Epithelial cell of esophagus (primary cell): ENCODE measurements around the gene SLC4A5.
"Not testable (repeated sequence)": the region's sequence is repeated elsewhere in the genome, so short reads cannot be mapped to it uniquely, and the experiment has no call there.

Experiments
- DNase-seq: peaks from one replicate; pipeline ENCODE4 v3.0.0; 2010; ENCODE audit warnings: low read depth
- H3K4me3 ChIP-seq: 2 replicates; pipeline ENCODE4 v1.5.1; 2011; ENCODE audit warnings: mild to moderate bottlenecking, low read length, control low read depth
- TF ChIP-seq, protein P1 (sequence below): IDR thresholded peaks from 2 replicates; pipeline ENCODE4 v1.5.1; 2011; ENCODE audit warnings: low read depth, mild to moderate bottlenecking, low read length, control low read depth, inconsistent platforms; ENCODE audit not compliant: insufficient read depth; ENCODE audit errors: missing control alignments

The SLC4A5 gene

DNA sequence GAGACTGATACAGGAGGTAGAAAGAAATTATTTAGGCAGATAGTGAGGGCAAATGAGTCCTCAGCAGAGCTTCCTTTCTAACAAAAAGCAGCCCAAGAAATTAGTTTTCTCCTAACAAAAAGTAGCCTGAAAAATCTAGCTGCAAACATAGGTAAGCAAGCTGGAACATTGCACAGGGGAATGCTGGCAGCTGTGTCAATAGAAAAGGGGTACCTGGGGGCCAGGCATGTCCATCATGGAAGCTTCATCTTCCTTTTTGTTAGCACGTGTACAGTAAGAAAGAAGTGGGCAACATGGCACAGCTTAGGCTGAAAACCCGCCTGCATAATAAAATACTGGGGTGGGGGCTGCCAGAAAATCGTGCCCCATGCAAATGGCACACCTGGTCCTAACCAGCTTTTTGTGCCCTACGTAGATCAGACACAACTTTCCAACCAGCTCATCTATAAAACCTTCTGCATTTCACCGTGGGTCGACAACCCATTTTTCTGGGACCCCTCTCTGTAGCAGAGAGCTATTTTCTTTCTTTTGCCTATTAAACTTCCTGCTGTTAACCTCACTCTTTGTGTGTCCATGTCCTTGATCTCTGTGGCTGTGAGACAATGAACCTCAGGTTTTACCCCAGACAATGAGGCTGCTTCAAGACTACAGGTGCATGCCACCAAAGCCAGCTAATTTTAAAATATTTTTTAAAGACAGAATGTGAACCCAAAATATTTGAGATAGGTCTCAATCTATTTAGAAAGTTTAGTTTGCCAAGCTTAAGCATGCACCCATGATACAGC is 151.4 kb downstream of the SLC4A5 start:
- TF ChIP-seq, protein P1, sequence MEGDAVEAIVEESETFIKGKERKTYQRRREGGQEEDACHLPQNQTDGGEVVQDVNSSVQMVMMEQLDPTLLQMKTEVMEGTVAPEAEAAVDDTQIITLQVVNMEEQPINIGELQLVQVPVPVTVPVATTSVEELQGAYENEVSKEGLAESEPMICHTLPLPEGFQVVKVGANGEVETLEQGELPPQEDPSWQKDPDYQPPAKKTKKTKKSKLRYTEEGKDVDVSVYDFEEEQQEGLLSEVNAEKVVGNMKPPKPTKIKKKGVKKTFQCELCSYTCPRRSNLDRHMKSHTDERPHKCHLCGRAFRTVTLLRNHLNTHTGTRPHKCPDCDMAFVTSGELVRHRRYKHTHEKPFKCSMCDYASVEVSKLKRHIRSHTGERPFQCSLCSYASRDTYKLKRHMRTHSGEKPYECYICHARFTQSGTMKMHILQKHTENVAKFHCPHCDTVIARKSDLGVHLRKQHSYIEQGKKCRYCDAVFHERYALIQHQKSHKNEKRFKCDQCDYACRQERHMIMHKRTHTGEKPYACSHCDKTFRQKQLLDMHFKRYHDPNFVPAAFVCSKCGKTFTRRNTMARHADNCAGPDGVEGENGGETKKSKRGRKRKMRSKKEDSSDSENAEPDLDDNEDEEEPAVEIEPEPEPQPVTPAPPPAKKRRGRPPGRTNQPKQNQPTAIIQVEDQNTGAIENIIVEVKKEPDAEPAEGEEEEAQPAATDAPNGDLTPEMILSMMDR: no peak

DNA sequence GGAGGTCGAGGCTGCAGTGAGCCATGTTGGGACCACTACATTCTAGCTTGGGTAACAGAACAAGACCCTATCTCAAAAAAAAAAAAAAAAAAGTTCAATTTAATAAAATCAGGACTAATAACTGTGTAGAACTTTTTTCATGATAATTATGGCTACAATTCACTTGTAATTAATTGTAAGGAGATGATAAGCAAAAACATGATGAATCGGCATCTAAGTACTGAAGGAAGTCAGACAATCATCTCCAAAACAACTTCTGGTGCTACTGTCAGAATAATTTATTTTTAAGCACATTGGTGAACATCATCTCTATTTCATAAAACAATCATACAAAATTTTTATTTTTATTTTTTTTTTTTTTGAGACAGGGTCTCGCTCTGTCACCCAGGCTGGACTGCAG is 154.5 kb downstream of the SLC4A5 start:
- TF ChIP-seq, protein P1: no peak
- no peak overlapping the region for H3K4me3 ChIP-seq
- DNase-seq: no peak

More for the DNA sequence above, 151.4 kb downstream of the SLC4A5 start:
- H3K4me3 ChIP-seq: no peak overlapping the region
- DNase-seq: no peak

DNA sequence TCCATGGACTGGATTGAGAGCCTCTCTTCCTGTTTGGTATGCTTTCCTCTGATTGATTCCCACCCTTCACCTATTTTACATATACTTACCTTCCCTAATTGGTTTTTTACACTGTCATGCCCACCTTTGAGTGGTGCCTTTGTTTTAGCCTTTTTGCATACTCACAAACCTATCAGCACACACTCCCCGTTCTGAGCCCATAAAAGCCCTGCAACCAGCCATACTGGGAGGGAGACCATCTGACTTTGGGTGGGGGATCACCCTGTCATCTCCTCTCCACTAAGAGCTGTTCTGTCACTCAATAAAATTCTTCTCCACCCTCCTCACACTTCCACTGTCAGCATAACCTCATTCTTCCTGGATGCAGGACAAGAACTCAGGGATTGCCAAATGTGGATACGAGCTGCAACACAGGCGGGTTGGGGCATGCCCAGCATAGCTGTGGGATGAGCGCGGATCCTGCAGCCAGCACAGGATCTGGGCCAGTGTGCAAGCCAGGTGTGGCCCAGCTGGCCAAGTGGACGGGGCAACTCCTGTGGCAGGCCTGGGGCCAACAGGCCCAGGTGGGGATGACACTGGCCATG is 155.1 kb downstream of the SLC4A5 start:
- H3K4me3 ChIP-seq: no peak overlapping the region
- TF ChIP-seq, protein P1: no peak
- DNase-seq: peak; percentile 99

DNA sequence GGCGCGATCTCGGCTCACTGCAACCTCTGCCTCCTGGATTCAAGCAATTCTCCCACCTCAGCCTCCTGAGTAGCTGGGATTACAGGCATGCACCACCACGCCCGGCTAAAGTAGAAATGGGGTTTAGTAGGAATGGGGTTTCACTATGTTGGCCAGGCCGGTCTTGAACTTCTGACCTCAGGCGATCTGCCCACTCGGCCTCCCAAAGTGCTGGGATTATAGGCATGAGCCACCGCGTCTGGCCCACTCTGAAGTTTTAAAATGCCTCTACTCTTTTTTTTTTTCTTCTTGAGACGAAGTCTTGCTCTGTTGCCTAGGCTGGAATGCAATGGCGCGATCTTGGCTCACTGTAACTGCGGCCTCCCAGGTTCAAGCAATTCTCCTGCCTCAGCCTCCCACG is 156.5 kb downstream of the SLC4A5 start:
- H3K4me3 ChIP-seq, DNase-seq: not testable (repeated sequence)

DNA sequence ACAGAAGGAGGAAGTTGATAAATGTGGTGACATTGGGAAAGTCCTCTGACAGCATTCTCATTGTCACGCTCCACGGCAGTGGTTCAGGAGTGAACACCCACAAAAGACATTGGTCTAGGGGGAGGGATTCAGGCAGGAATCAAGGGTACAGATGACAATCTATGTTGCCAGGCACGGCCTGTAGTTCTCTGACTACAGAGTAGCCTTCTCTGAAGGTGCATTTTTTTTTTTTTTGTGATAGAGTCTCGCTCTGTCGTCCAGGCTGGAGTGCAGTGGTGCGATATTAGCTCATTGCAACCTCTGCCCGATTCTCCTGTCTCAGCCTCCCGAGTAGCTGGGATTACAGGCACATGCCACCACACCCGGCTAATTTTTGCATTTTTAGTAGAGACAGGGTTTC is 157.2 kb downstream of the SLC4A5 start:
- no peak overlapping the region for H3K4me3 ChIP-seq
- no peak for DNase-seq
- TF ChIP-seq, protein P1: no peak

DNA sequence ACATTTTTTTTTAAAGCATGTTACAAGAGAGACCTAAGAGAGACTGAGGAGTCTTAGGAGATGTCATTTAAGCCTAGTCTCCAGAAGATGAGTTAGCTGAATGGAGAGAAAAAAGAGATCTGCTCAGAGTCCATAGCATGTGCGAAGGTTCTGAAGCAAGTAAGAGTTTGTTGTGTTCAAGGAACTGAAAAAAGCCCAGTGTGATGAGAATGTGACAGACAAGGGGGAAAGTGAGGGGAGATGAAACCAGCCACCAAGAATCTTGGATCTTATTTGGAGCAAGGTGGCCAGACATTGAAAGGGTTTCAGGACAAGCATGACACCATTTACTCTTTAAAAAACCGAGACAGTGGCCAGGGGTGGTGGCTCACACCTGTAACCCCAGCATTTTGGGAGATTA is 159.3 kb downstream of the SLC4A5 start:
- no peak overlapping the region for H3K4me3 ChIP-seq
- no peak for DNase-seq
- TF ChIP-seq, protein P1: no peak

DNA sequence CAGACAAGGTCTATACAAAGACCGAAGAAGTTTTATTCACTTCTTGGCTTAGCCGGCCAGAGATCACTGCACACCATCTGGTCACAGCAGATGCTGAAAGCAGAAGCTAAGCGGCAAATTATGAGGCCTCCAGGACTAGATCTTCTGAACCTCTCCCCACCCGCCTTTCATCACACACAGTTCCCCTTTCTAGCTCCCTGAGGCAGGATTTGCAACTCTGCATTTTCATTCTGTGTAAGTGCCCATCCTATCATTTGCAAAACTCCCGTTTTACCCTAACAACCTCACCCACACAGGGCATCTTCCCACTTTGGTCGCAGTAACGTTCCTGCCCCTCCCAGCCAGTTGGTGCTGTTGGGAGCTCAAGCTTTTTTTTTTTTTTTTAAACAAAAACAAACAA is 161.5 kb downstream of the SLC4A5 start:
- no peak overlapping the region for H3K4me3 ChIP-seq
- DNase-seq: no peak
- TF ChIP-seq, protein P1: no peak
